Activated CD4-positive, alpha-beta T cell treated with anti-CD3 and anti-CD28 coated beads for 1 hour (primary cell): Measurements from ENCODE around the gene ETV2.
"Not testable (repeated sequence)": the region's sequence is repeated elsewhere in the genome, so short reads cannot be mapped to it uniquely, and the experiment has no call there.

Experiments used
- DNase-seq: peaks from one replicate; pipeline ENCODE4 v3.0.0-alpha.2; 2020

ETV2 gene

GRCh38 chr19:35641515-35642151, at the start of gene ETV2:
ETV2 (plus strand) TSS chr19:35641745; CDS start chr19:35642461, 716 bp downstream.
- no peak for DNase-seq

GRCh38 chr19:35592226-35592625, 49.3 kb upstream of the ETV2 start:
- DNase-seq: no peak

DNA sequence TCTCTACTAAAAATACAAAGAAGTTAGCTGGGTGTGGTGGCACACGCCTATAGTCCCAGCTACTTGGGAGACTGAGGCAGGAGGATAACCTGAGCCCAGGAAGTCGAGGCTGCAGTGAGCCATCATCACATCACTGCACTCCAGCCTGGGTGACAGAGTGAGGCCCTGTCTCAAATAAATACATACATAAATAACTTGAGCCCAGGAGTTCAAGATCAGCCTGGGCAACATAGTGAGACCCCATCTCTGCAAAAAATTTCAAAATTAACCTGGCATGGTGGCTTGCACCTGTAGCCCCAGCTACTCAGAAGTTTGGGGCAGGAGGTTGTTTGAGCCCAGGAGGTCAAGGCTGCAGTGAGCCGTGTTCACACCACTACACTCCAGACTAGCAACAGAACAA, 46.5 kb upstream of the ETV2 start:
- not testable (repeated sequence) for DNase-seq

- DNase-seq: no peak
These were observed 45.6 kb upstream of the ETV2 start for GRCh38 chr19:35595928-35596327.

GRCh38 chr19:35596366-35596999, 45.1 kb upstream of the ETV2 start:
- DNase-seq: no peak

DNA sequence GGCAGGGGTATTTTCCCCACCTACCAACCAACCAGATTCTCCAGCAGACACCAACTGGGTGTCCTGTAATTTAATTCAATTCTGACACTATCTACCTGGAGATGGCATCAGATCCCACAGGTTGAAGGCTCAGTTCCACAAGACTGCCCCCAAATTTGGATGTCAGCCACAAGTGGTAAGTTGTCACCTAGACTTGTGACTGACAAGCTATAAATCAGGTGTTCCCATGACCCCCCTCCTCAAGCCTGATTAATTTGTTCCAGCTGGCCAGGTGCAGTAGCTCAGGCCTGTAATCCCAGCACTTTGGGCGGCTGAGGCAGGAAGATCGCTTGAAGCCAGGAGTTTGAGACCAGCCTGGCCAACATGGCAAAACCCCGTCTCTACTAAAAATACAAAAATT, 39.6 kb upstream of the ETV2 start:
- no peak for DNase-seq

DNA sequence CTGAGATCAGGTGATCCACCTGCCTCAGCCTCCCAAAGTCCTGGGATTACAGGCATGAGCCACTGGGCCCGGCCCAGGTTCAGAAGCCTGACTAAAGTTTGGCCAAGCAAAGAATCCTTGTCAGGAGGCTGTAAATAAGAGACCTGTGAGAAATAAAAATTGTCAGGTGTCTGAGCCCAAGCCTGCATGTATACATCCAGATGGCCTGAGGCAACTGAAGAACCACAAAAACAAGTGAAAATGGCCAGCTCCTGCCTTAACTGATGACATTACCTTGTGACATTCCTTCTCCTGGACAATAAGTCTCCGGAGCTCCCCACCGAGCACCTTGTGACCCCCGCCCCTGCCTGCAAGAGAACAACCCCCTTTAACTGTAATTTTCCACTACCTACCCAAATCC, 37.1 kb upstream of the ETV2 start:
- not testable (repeated sequence) for DNase-seq

DNA sequence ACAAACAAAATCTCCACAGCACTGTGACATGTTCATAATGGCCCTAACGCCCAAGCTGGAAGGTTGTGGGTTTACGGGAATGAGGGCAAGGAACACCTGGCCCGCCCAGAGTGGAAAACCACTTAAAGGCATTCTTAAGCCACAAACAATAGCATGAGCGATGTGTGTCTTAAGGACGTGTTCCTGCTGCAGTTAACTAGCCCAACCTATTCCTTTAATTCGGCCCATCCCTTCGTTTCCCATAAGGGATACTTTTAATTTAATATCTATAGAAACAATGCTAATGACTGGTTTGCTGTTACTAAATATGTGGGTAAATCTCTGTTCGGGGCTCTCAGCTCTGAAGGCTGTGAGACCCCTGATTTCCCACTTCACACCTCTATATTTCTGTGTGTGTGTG, 34.4 kb upstream of the ETV2 start:
- not testable (repeated sequence) for DNase-seq

DNA sequence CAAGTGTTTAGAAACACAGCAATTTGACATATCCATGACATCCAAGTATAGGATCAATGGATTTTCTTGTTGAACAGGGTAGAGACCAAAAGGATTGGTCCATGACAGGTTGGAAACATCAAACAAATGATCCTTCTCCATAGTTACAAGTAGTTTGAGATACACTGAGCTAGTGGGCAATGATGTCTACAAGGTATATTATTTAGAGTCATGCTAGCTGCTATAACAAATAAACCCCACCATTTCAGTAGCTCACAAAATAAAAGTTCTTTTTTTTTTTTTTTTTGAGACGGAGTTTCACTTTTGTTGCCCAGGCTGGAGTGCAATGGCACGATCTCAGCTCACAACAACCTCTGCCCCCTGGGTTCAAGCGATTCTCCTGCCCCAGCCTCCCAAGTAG, 33.9 kb upstream of the ETV2 start:
- DNase-seq: no peak

DNA sequence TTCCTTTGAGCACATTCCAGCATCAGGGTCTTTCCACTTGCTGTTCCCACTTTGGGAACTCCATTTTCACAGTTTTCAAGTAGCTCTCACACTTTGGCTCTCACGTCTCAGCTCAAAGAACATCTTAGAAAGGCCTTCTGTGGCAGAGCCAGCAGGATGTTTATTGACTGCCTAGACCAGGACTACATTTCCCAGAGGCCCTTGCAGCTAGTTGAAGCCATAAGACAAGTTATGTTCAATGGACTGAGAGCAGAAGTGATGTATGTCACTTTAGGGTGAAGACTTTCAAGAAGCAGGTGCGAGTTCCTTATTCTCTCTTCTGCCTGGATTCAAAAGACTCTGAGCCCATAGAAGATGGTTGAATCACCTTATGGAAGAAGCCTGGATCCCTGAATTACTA, 33.3 kb upstream of the ETV2 start:
- no peak for DNase-seq

GRCh38 chr19:35609851-35610353, 31.6 kb upstream of the ETV2 start:
- no peak for DNase-seq

DNA sequence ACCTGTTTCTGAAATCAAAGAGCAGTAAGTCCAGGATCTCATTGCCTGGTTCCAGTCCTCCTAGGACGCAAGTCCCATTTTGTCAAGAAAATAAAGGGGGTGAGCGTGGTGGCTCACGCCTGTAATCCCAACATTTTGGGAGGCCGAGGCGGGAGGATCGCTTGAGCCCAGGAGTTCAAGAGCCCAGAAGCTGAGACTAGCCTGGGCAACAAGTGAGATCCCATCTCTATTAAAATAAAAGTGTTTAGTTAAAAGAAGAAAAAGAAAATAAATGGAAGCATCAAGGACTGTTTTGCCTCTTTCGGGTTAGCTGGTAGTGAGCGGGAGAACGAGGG, 29.4 kb upstream of the ETV2 start:
- no peak for DNase-seq

DNA sequence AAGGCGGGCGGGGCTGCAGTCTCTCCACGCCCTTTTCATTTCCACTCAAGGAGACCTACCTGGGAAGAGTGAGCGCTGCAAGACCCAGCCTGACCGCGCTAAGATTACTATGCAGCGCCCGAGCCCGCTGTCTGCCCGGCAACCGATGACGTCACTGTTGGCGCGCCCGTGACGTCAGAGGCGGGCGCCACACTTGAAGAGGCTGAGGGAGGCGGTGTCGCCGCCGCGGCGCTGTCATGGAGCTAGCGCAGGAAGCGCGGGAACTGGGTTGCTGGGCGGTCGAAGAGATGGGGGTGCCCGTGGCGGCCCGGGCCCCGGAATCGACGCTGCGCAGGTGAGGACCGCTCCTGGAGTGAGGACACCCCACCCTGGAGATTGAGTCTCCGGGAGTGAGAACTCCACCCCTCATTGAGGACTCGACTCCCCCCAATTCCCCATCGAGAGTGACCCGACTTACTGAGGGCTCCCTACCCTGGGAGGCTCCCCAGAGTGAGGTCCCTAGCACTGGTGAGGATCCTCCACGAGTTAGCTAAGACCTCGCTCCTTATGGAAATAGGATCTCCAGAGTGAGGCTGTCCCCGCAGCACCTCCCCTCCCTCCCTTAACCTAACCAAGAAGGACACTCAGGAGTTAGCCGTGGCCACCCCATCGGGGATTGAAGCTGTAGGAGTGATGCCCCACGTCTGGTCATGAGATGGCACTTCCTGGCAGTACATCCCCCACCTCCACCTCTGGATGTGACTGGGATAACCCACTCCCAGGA, 28.8 kb upstream of the ETV2 start, which contains the start of gene HAUS5:
Gene HAUS5 (plus strand): TSS at position 177 of the 763 bp plus-strand sequence. CDS start 60 bp downstream, at position 237.
- peak; percentile 94 for DNase-seq

DNA sequence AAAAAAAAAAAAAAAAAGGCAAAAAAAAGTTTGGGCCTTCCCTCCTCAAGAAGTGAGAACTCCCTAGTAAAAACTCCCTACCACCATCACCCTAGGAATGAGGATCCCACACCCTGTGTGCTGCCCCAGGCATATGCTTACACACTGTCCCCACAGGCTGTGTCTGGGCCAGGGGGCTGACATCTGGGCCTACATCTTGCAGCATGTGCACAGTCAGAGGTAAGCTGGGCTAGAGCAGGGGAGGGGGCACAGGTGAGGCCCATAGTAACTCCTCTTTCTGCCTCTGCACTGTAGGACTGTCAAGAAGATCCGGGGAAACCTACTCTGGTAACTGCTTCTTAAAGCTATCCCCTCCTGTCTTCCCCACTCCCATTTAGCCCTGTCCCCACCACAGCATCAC, 28.0 kb upstream of the ETV2 start:
- DNase-seq: no peak

DNA sequence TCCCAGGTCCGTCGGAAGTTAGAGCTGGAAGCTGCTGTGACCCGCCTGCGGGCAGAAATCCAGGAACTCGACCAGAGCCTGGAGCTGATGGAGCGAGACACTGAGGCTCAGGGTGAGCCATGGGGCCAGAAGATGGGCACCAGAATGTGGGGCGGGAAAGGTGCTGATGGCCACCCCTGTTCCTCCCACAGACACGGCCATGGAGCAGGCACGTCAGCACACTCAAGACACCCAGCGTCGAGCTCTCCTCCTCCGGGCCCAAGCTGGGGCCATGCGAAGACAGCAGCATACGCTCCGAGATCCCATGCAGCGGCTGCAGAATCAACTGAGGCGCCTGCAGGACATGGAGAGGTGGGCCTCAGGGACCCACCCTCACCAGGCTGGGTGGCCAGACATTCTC, 26.5 kb upstream of the ETV2 start:
- DNase-seq: no peak

DNA sequence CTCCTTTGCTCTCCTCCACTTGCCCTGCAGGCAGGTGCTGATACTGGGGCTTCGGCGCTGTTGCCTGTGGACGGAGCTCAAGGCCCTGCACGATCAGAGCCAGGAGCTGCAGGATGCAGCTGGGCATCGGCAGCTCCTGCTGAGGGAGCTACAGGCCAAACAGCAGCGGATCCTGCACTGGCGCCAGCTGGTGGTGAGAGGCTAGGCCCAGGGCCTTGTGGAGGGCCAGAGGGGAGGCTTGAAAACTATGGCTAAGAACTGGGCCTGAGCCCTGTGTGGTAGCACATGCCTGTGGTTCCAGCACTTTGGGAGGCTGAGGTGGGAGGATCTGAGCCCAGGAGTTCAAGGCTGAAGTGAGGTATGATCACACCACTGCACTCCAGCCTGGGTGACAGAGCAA, 22.7 kb upstream of the ETV2 start:
- DNase-seq: no peak

DNA sequence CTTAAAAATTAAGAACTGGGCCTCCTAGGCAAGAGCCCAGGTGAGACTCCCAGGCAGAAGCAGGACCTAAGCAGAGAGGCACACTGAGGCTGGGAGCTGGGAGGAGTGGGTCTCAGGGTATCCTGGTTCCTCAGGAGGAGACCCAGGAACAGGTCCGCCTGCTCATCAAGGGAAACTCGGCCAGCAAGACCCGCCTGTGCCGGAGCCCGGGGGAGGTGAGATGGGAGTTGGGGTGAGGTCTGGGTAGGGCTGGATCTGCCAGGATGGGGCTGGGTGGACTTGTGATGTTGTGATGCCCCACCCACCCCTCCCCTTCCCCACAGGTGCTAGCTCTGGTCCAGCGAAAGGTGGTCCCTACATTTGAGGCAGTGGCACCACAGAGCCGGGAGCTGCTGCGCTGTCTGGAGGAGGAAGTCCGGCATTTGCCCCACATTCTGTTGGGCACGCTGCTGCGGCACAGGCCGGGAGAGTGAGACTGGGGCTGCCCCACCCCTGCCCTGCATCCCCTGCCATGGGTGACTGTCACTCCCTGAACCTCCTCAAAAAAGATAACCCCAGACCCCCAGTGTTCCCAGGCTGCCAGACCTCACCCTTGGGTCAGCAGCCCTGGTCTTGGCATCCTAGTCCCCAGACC, 22.1 kb upstream of the ETV2 start:
- no peak for DNase-seq

- DNase-seq: no peak
These were observed 21.5 kb upstream of the ETV2 start for GRCh38 chr19:35620001-35620400.

- DNase-seq: no peak
These were observed 19.8 kb upstream of the ETV2 start for GRCh38 chr19:35621708-35622107.

- DNase-seq: no peak
These were observed 18.8 kb upstream of the ETV2 start for GRCh38 chr19:35622750-35623149.

- no peak for DNase-seq
These were observed 18.1 kb upstream of the ETV2 start for GRCh38 chr19:35623327-35624010.

DNA sequence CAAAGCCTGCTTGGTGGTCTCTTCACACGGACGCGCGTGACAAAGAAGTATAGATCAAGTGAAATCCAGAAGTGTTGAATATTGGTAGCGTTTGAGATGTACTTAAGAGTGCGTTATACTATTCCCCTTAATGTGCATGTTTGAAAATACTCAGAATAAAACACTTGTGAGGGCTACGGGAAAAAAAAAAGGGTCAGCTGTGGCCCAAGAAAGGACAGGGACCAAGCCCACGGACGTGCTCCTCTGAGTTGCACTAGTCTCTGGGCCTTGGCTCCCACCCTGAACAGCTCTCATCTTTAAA, 13.3 kb upstream of the ETV2 start:
- DNase-seq: no peak
